ENCODE measurements around the gene MARK3. TPM values are rescaled to one million over a fixed set of nuclear protein-coding genes. Genes with fewer than 3 reads are reported as not detected.

MARK3 gene
- total RNA-seq, result 144 TPM

GRCh38 chr14:103385152-103385928 lies at the start of gene MARK3:
Gene MARK3 (plus strand): TSS chr14:103385415. CDS start chr14:103386030, 615 bp downstream.

GRCh38 chr14:103522649-103523574 lies 137.7 kb downstream of the MARK3 start, which contains the start of gene CKB:
Gene CKB (minus strand): TSS chr14:103522830. CDS start chr14:103522493, 337 bp downstream.

DNA sequence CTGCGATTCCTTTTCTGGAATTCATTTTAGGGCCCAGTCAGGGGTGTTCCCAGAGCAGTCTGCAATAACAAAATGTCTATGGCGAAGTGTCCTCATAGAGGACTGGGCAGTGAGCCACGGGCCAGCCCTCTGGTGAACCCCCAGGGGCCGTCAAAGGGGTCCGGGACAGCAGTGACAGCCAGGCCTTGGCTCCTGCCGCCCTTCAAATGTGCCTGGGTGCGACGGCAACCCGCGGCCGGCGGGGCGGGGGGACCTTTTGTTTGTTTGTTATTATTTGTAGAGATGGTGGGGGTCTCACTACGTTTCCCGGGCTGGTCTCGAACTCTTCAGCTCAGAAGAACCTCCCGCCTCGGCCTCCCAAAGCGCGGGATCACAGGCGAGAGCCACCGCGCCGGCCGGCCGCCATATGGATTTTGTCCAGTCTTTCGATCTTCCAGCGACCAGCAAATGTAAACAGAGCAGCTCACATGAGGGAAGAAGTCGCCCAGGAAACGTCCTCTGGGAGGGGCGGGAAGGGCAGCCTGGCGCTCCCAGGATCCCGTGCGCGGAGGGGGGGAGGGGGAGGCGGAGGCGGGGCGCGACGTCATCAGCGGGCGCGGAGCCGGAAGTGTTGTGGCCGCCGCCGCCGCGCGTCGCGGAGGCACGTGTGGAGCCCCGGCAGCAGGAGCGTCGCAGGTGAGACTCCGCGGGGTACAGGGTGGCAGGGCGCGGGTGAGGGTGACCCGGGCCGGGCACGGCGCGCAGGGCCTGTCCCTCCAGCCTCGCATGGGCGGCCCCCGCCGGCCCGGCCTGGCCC lies 143.6 kb downstream of the MARK3 start, which contains the start of gene TRMT61A:
Gene TRMT61A, plus strand, starts transcription at position 610 of the 796 bp plus-strand sequence. CDS start 783 bp downstream, outside the sequence.

Other genes starting within 250 kb of the MARK3 start
- gene EIF5, start 51.2 kb upstream of the MARK3 start, total RNA-seq, result 187 TPM
- gene CKB, start 137.4 kb downstream of the MARK3 start, total RNA-seq, result 814 TPM
- gene TRMT61A, start 143.8 kb downstream of the MARK3 start, total RNA-seq, result 10.1 TPM
- 51.6 TPM for gene BAG5, start 177.2 kb downstream of the MARK3 start, total RNA-seq
- gene COA8, start 177.5 kb downstream of the MARK3 start, total RNA-seq, result 37.4 TPM
- 377 TPM for gene KLC1, start 243.8 kb downstream of the MARK3 start, total RNA-seq

Measured in camera-type eye (tissue), 1 donor.